DND-41 (cell line): ENCODE results near the gene CCDC167.

Experiments
- CTCF ChIP-seq: IDR thresholded peaks from 2 replicates; pipeline ENCODE4 v1.5.1; 2012; ENCODE audit warnings: borderline replicate concordance, low read length, moderate library complexity, mild to moderate bottlenecking; ENCODE audit not compliant: poor library complexity, severe bottlenecking; ENCODE audit errors: extremely low read depth
- EZH2 ChIP-seq: IDR thresholded peaks from 3 replicates; pipeline ENCODE4 v1.6.1; 2012; ENCODE audit warnings: borderline replicate concordance, low read depth, mild to moderate bottlenecking, moderate library complexity, low read length, inconsistent platforms; ENCODE audit not compliant: severe bottlenecking

GRCh38 chr6:37500294-37500608 is 558 bp upstream of the CCDC167 start:
- TF ChIP-seq CTCF (no peak), EZH2 (no peak)
